ENCODE data around the gene TBC1D22A. TPM values are rescaled to one million over a fixed set of nuclear protein-coding genes. Genes with fewer than 3 reads are reported as not detected.

Gene TBC1D22A
- total and polyA plus RNA-seq, 10 of the 15 experiments (the other 5 are each of a cell fraction or from before 2014, with no cell fraction given): 0.63 to 44.7 (median 27.4) TPM

GRCh38 chr22:46953968-46954765 lies 191.7 kb downstream of the TBC1D22A start:
- no peak overlapping the region for H3K9ac ChIP-seq (ENCODE audit: control insufficient read depth, insufficient read depth, low read length)
- FAIRE-seq (no peak), DNase-seq (ENCODE audit: low read depth, low spot score) (no peak), ATAC-seq (no peak)
- H3K4me3 ChIP-seq: no peak overlapping the region
- ChIA-PET POLR2A (no interaction called here), CTCF (no interaction called here), SMC1A (ENCODE audit: uncharacterized antibody, unreplicated experiment) (no interaction called here), RAD21 (ENCODE audit: unreplicated experiment) (no interaction called here)
- no peaks in the 10 kb centered on the region for H3K27me3 ChIP-seq (replicated peaks in 1 of 2; ENCODE audit: control insufficient read depth in 2 of 2, insufficient read depth in 2 of 2, low read length in 1 of 2)
- in situ Hi-C loops (cut with MboI) (no loop called here), intact Hi-C loops (cut with micrococcal nuclease; ENCODE audit: unreplicated experiment) (no loop called here)
- no peaks in the 10 kb centered on the region for H3K4me1 ChIP-seq (ENCODE audit: control insufficient read depth, insufficient read depth, low read length)
- WGBS (ENCODE audit: insufficient coverage, insufficient replicate concordance, low lambda C conversion rate, missing lambda C conversion rate): 99% methylated on average over 18 of the region's 18 CpGs
- no peaks in the 10 kb centered on the region for H3K79me2 ChIP-seq (ENCODE audit: control insufficient read depth, insufficient read depth, low read length)
- BruUV-seq (replicated peaks): no TSS peak
- no peak overlapping the region for H3K27ac ChIP-seq (ENCODE audit: control insufficient read depth, insufficient read depth)
- no peak overlapping the region for H3K4me2 ChIP-seq (ENCODE audit: control insufficient read depth, insufficient read depth)
- H3K36me3 ChIP-seq (ENCODE audit: control insufficient read depth in 2 of 2, insufficient read depth in 2 of 2, low read length in 1 of 2): peaks cover 4 to 21% of the 10 kb centered on the region in 2 experiments
- no peak overlapping the region for H2AFZ ChIP-seq (ENCODE audit: control insufficient read depth, low read depth, low read length)
- H3K9me3 ChIP-seq (replicated peaks; ENCODE audit: control insufficient read depth, insufficient read depth, low read length): no peaks in the 10 kb centered on the region
- peaks cover 2% of the 10 kb centered on the region; the same call in 1 of the 2 replicates for H4K20me1 ChIP-seq (ENCODE audit: control insufficient read depth, insufficient read depth)
- no peak for TF ChIP-seq JUND (IDR thresholded peaks at IDR 0.05; ENCODE audit: low read depth, low read length)
- TF ChIP-seq EZH2 (IDR thresholded peaks at IDR 0.05; ENCODE audit: borderline replicate concordance, control insufficient read depth, low read depth, low read length): no peak
- TF ChIP-seq TCF12 (IDR thresholded peaks at IDR 0.05; ENCODE audit: low read depth, low read length): no peak
- TF ChIP-seq RELB (IDR thresholded peaks at IDR 0.05; ENCODE audit: low read depth): no peak
- TF ChIP-seq CREM (IDR thresholded peaks at IDR 0.05; ENCODE audit: low read depth): no peak
- TF ChIP-seq GATAD2B (conservative IDR thresholded peaks at IDR 0.05; ENCODE audit: low read depth): no peak
- no peak for TF ChIP-seq STAT3 (IDR thresholded peaks at IDR 0.05; ENCODE audit: low read depth, low read length)
- TF ChIP-seq ATF2 (IDR thresholded peaks at IDR 0.05; ENCODE audit: low read length): no peak
- TF ChIP-seq HDGF (IDR thresholded peaks at IDR 0.05): no peak
- no peak for TF ChIP-seq KAT2A (conservative IDR thresholded peaks at IDR 0.05; ENCODE audit: control insufficient read depth, low read depth, low read length)
- TF ChIP-seq NFYB (IDR thresholded peaks at IDR 0.05; ENCODE audit: insufficient read depth, low read depth, low read length): no peak
- TF ChIP-seq PBX3 (IDR thresholded peaks at IDR 0.05; ENCODE audit: insufficient replicate concordance, low read depth, low read length): no peak
- TF ChIP-seq IRF3 (IDR thresholded peaks at IDR 0.05): no peak
- no peak for TF ChIP-seq MYC (IDR thresholded peaks at IDR 0.05; ENCODE audit: insufficient read depth, insufficient read length, insufficient replicate concordance, low read length, severe bottlenecking)

All from GM12878 (cell line).